GM12872 (cell line): Measurements from ENCODE around the gene MAG.

Experiments
- CTCF ChIP-seq: IDR thresholded peaks from 3 replicates; pipeline ENCODE4 v1.5.1; 2011; ENCODE audit warnings: low read depth, mild to moderate bottlenecking, low read length, moderate library complexity; ENCODE audit not compliant: insufficient read depth

Gene MAG, protein sequence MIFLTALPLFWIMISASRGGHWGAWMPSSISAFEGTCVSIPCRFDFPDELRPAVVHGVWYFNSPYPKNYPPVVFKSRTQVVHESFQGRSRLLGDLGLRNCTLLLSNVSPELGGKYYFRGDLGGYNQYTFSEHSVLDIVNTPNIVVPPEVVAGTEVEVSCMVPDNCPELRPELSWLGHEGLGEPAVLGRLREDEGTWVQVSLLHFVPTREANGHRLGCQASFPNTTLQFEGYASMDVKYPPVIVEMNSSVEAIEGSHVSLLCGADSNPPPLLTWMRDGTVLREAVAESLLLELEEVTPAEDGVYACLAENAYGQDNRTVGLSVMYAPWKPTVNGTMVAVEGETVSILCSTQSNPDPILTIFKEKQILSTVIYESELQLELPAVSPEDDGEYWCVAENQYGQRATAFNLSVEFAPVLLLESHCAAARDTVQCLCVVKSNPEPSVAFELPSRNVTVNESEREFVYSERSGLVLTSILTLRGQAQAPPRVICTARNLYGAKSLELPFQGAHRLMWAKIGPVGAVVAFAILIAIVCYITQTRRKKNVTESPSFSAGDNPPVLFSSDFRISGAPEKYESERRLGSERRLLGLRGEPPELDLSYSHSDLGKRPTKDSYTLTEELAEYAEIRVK

GRCh38 chr19:35291916-35292315 lies at the start of gene MAG:
Gene MAG, plus strand, starts transcription at chr19:35292161. Its CDS starts 3,248 bp downstream, at chr19:35295409.
- no peak for TF ChIP-seq CTCF

GRCh38 chr19:35246466-35247092 lies 45.4 kb upstream of the MAG start:
- no peak for TF ChIP-seq CTCF

DNA sequence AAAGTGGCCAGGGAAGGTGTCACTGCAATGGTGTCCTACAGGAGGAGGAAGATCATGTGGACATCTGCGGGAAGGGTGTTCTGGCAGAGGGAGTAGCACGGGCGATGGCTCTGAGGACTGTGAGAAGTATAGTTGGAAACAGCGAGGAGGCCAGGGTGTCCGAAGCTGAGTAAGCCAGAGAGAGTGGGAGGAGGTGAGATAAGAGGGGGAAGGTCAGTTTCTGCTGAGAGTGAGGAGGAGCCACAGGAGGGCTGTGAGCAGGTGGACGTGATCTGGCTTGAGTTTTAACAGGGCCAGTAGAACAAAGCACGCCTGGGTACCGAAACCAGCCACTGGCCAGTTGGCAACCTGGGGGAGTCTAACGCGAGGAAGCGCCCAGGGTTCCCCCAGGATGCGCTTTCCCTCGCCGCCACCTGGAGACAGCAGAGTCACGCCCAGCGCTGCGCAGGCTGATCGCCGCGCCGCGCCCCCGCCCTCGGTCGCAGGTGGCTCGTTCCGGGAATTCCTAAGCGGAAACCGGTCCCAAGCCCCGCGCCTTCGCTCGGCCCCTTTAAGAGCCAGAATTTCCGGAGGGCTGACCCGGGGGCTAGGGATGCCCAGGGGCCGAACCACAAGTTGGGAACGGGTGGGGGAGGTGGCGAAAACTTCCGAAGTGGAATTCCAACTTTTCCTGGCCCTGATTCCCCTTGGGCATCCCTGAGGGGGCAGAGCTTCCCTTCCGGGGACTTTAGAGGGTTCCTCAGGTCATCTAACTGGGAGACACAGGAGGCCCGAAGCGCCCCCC lies 44.2 kb upstream of the MAG start:
- peak; percentile 75 for TF ChIP-seq CTCF

DNA sequence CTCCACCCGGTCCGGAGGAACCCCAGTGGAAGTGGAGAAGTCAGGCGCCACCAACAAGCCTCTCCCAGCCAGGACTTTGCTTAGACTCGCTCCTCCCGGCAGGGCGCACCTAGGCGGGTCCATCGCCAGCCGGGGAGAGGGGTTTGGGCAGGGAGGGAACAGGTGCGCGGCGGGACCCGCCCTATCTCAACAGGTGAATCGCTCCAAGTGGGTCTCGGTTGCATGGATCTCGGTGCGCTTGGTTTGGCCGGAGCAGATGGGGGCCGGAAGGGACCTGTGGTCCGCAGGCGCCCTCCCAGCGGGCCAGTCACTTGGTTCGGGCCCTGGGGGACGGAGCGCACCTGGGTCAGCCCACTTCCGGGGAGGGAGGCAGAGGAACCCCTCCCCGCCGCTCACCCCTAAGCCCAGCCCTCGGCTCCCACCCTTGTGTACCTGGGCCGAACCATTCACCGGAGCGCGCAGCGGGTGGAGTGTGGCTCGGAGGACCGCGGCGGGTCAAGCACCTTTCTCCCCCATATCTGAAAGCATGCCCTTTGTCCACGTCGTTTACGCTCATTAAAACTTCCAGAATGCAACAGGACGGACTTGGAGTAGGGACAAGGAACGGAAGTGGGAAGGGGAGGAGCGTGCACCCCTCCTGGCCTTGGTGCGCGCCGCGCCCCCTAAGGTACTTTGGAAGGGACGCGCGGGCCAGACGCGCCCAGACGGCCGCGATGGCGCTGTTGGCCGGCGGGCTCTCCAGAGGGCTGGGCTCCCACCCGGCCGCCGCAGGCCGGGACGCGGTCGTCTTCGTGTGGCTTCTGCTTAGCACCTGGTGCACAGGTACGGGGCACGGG lies 43.4 kb upstream of the MAG start, which contains the start of gene LSR:
LSR (plus strand) TSS at position 693 of the 836 bp plus-strand sequence; CDS start at position 714, 21 bp downstream.
- no peak for TF ChIP-seq CTCF

GRCh38 chr19:35249146-35249847 lies 42.7 kb upstream of the MAG start:
- TF ChIP-seq CTCF = no peak
